Limb (tissue), 2 donors: ENCODE results near the gene PFKFB3.
"Not testable (repeated sequence)": the region's sequence is repeated elsewhere in the genome, so short reads cannot be mapped to it uniquely, and the experiment has no call there.

ENCODE experiments used
- DNase-seq, 2 donors: peaks; one replicate each; pipeline ENCODE4 v3.0.0-alpha.2; 2016; ENCODE audit errors: extremely low spot score in 2 of 2

The PFKFB3 gene

GRCh38 chr10:6201516-6201975, 1.2 kb upstream of the PFKFB3 start:
- DNase-seq, result peak; percentile 63 to 82

GRCh38 chr10:6202098-6202683, 541 bp upstream of the PFKFB3 start:
- DNase-seq, result no peak

GRCh38 chr10:6203331-6204062, 765 bp downstream of the PFKFB3 start:
- peak; percentile 53 to 89 for DNase-seq

GRCh38 chr10:6204063-6204340, 1.3 kb downstream of the PFKFB3 start:
- no peak for DNase-seq

GRCh38 chr10:6204341-6205191, 1.8 kb downstream of the PFKFB3 start:
- peak in 1 of 2 donors; percentile 59 for DNase-seq

GRCh38 chr10:6206486-6206885, 3.8 kb downstream of the PFKFB3 start:
- not testable (repeated sequence) for DNase-seq

- DNase-seq, result no peak
These were observed 4.9 kb downstream of the PFKFB3 start for GRCh38 chr10:6207658-6208057.

- DNase-seq, result no peak
These were observed 6.1 kb downstream of the PFKFB3 start for GRCh38 chr10:6208799-6209235.

GRCh38 chr10:6211341-6211670, 8.6 kb downstream of the PFKFB3 start:
- no peak for DNase-seq

- DNase-seq, result no peak
These were observed 9.2 kb downstream of the PFKFB3 start for GRCh38 chr10:6211671-6212635.

GRCh38 chr10:6212806-6213205, 10.1 kb downstream of the PFKFB3 start:
- no peak for DNase-seq

- no peak for DNase-seq
These were observed 10.6 kb downstream of the PFKFB3 start for GRCh38 chr10:6213257-6213905.

GRCh38 chr10:6213908-6214307, 11.2 kb downstream of the PFKFB3 start:
- DNase-seq, result no peak

- DNase-seq, result no peak
These were observed 11.9 kb downstream of the PFKFB3 start for GRCh38 chr10:6214612-6215011.

- no peak for DNase-seq
These were observed 12.5 kb downstream of the PFKFB3 start for GRCh38 chr10:6215241-6215640.

- no peak for DNase-seq
These were observed 13.2 kb downstream of the PFKFB3 start for GRCh38 chr10:6215683-6216484.

GRCh38 chr10:6216916-6217315, 14.2 kb downstream of the PFKFB3 start:
- no peak for DNase-seq

GRCh38 chr10:6217611-6218010, 14.9 kb downstream of the PFKFB3 start:
- no peak for DNase-seq

- DNase-seq, result no peak
These were observed 16.2 kb downstream of the PFKFB3 start for GRCh38 chr10:6218692-6219493.
